OCI-M1 (cell line): ENCODE results near the gene RFTN1.
A peak's percentile ranks its signal among the peaks of the same experiment; 100 is the strongest.

Source experiments
- DNase-seq: peaks from one replicate; lab custom pipeline; 2025; lab: John Stamatoyannopoulos, UW

The RFTN1 gene

GRCh38 chr3:16529264-16529663 lies 15.8 kb upstream of the RFTN1 start:
- DNase-seq, result peak; percentile 50

- no peak for DNase-seq
These were observed 15.1 kb upstream of the RFTN1 start for GRCh38 chr3:16528581-16528993.

GRCh38 chr3:16528106-16528505 lies 14.6 kb upstream of the RFTN1 start:
- no peak for DNase-seq

- no peak for DNase-seq
These were observed 10.7 kb upstream of the RFTN1 start for GRCh38 chr3:16524196-16524595.

- no peak for DNase-seq
These were observed 10.3 kb upstream of the RFTN1 start for GRCh38 chr3:16523778-16524177.

GRCh38 chr3:16522834-16523233 lies 9.3 kb upstream of the RFTN1 start:
- DNase-seq, result no peak

- DNase-seq, result peak; percentile 27
These were observed 7.7 kb upstream of the RFTN1 start for GRCh38 chr3:16520970-16521881.

GRCh38 chr3:16520241-16520969 lies 6.9 kb upstream of the RFTN1 start:
- peak; percentile 26 for DNase-seq

GRCh38 chr3:16516695-16517481 lies 3.4 kb upstream of the RFTN1 start:
- peak; percentile 15 for DNase-seq

- DNase-seq, result no peak
These were observed 2.5 kb upstream of the RFTN1 start for GRCh38 chr3:16515885-16516420.

GRCh38 chr3:16514755-16515353 lies 1.4 kb upstream of the RFTN1 start:
- DNase-seq, result no peak

GRCh38 chr3:16514021-16514700 lies 662 bp upstream of the RFTN1 start:
- DNase-seq, result no peak

- DNase-seq, result peak; percentile 40
These were observed 911 bp downstream of the RFTN1 start for GRCh38 chr3:16512435-16513140.

GRCh38 chr3:16511681-16512434 lies 1.6 kb downstream of the RFTN1 start:
- no peak for DNase-seq

- no peak for DNase-seq
These were observed 2.7 kb downstream of the RFTN1 start for GRCh38 chr3:16510620-16511319.

GRCh38 chr3:16509721-16510619 lies 3.5 kb downstream of the RFTN1 start:
- no peak for DNase-seq

GRCh38 chr3:16508591-16508995 lies 4.9 kb downstream of the RFTN1 start:
- DNase-seq, result peak; percentile 61

GRCh38 chr3:16508243-16508578 lies 5.3 kb downstream of the RFTN1 start:
- DNase-seq, result no peak
